ENCODE measurements around the gene PACRG. TPM values are rescaled to one million over a fixed set of nuclear protein-coding genes. Genes with fewer than 3 reads are reported as not detected.

Gene PACRG
- total and polyA plus RNA-seq, 9 donors, result 2.5 to 33.1 (median 3.8) TPM

GRCh38 chr6:162900503-162900902 is 172.7 kb downstream of the PACRG start:
- Histone ChIP-seq H3K4me3 (no peak overlapping the region), H3K27ac (no peak overlapping the region), H3K27me3 (no peaks in the 10 kb centered on the region), H3K4me1 (ENCODE audit: insufficient read depth) (no peaks in the 10 kb centered on the region), H3K9me3 (no peaks in the 10 kb centered on the region), H3K36me3 (no peaks in the 10 kb centered on the region)
- WGBS, 3 donors, result 95 to 97% (median 95%) methylated on average over 10 of the region's 10 CpGs
- intact Hi-C loops (cut with DNase I), result no loop called here
- TF ChIP-seq POLR2A (IDR thresholded peaks at IDR 0.05), result no peak
- TF ChIP-seq EP300 (IDR thresholded peaks at IDR 0.05), result no peak
- no peak for TF ChIP-seq CTCF (IDR thresholded peaks at IDR 0.05)
- DNase-seq, result no peak

GRCh38 chr6:162904069-162904663 is 176.4 kb downstream of the PACRG start:
- DNase-seq, result no peak
- no peaks in the 10 kb centered on the region for H3K36me3 ChIP-seq
- 91 to 94% (median 93%) methylated on average over 9 of the region's 9 CpGs for WGBS, 3 donors
- no peaks in the 10 kb centered on the region for H3K4me1 ChIP-seq (ENCODE audit: insufficient read depth)
- TF ChIP-seq CTCF (IDR thresholded peaks at IDR 0.05), result no peak
- no peak for TF ChIP-seq POLR2A (IDR thresholded peaks at IDR 0.05)
- TF ChIP-seq EP300 (IDR thresholded peaks at IDR 0.05), result no peak
- H3K27ac ChIP-seq, result no peak overlapping the region
- intact Hi-C loops (cut with DNase I), result no loop called here
- H3K27me3 ChIP-seq, result no peaks in the 10 kb centered on the region
- no peaks in the 10 kb centered on the region for H3K9me3 ChIP-seq
- no peak overlapping the region for H3K4me3 ChIP-seq

- H3K27me3 ChIP-seq, result no peaks in the 10 kb centered on the region
- DNase-seq, result no peak
- H3K4me1 ChIP-seq (ENCODE audit: insufficient read depth), result no peaks in the 10 kb centered on the region
- 72 to 81% (median 81%) methylated on average over 6 of the region's 6 CpGs for WGBS, 3 donors
- H3K9me3 ChIP-seq, result no peaks in the 10 kb centered on the region
- no peak overlapping the region for H3K27ac ChIP-seq
- TF ChIP-seq CTCF (IDR thresholded peaks at IDR 0.05) (no peak), POLR2A (IDR thresholded peaks at IDR 0.05) (no peak), EP300 (IDR thresholded peaks at IDR 0.05) (no peak)
- intact Hi-C loops (cut with DNase I), result no loop called here
- H3K36me3 ChIP-seq, result no peaks in the 10 kb centered on the region
- H3K4me3 ChIP-seq, result no peak overlapping the region
Observed at GRCh38 chr6:162906479-162906878, 178.7 kb downstream of the PACRG start.

- WGBS, 3 donors, result 73 to 85% (median 80%) methylated on average over 2 of the region's 2 CpGs
- H3K4me1 ChIP-seq (ENCODE audit: insufficient read depth), result no peaks in the 10 kb centered on the region
- TF ChIP-seq EP300 (IDR thresholded peaks at IDR 0.05), result no peak
- intact Hi-C loops (cut with DNase I), result no loop called here
- DNase-seq, result no peak
- H3K27ac ChIP-seq, result no peak overlapping the region
- no peaks in the 10 kb centered on the region for H3K9me3 ChIP-seq
- no peaks in the 10 kb centered on the region for H3K36me3 ChIP-seq
- H3K27me3 ChIP-seq, result no peaks in the 10 kb centered on the region
- no peak overlapping the region for H3K4me3 ChIP-seq
Observed at GRCh38 chr6:162907876-162908481, 180.2 kb downstream of the PACRG start.

- no peak for TF ChIP-seq CTCF (IDR thresholded peaks at IDR 0.05)
- no peak for TF ChIP-seq POLR2A (IDR thresholded peaks at IDR 0.05)
- TF ChIP-seq EP300 (IDR thresholded peaks at IDR 0.05), result no peak
- intact Hi-C loops (cut with DNase I), result no loop called here
- Histone ChIP-seq H3K4me3 (no peak overlapping the region), H3K4me1 (ENCODE audit: insufficient read depth) (no peaks in the 10 kb centered on the region), H3K27ac (no peak overlapping the region), H3K9me3 (no peaks in the 10 kb centered on the region), H3K36me3 (no peaks in the 10 kb centered on the region), H3K27me3 (no peaks in the 10 kb centered on the region)
- WGBS, 3 donors, result 90 to 97% (median 94%) methylated on average over 5 of the region's 5 CpGs
- no peak for DNase-seq
Observed at GRCh38 chr6:162913206-162913605, 185.4 kb downstream of the PACRG start.

Data from ovary (tissue), 9 donors.